GM10266 (cell line): Measurements from ENCODE around the gene CXCL13.

ENCODE experiments used
- DNase-seq: peaks from one replicate; pipeline ENCODE4 v3.0.0; 2012; ENCODE audit errors: extremely low spot score
- TF ChIP-seq, protein P1 (sequence below): IDR thresholded peaks from 2 replicates; pipeline ENCODE4 v1.5.1; 2012; ENCODE audit warnings: mild to moderate bottlenecking, low read depth; ENCODE audit not compliant: control insufficient read depth, insufficient read depth; ENCODE audit errors: missing control alignments

CXCL13 gene

DNA sequence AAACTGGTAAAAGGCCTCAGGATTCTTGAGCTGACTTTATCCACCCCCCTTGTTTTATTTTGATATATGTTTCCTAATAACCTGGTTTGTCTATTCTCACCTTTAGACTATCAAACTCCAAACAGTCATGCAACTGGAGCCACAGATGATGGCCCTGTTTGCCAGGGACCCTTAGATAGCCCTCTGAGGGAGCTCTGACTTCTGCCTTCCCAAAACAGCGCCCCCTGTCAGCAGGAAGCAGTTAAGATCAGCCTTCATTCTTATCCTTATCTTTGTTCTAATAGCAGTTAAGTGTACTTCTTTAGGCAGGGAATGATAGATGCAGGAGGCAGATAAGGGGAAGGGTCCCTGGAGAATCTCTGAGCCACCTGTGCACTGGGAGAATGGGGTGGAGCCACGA is 27.5 kb upstream of the CXCL13 start:
- DNase-seq: no peak
- TF ChIP-seq, protein P1, sequence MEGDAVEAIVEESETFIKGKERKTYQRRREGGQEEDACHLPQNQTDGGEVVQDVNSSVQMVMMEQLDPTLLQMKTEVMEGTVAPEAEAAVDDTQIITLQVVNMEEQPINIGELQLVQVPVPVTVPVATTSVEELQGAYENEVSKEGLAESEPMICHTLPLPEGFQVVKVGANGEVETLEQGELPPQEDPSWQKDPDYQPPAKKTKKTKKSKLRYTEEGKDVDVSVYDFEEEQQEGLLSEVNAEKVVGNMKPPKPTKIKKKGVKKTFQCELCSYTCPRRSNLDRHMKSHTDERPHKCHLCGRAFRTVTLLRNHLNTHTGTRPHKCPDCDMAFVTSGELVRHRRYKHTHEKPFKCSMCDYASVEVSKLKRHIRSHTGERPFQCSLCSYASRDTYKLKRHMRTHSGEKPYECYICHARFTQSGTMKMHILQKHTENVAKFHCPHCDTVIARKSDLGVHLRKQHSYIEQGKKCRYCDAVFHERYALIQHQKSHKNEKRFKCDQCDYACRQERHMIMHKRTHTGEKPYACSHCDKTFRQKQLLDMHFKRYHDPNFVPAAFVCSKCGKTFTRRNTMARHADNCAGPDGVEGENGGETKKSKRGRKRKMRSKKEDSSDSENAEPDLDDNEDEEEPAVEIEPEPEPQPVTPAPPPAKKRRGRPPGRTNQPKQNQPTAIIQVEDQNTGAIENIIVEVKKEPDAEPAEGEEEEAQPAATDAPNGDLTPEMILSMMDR: peak; percentile 5

DNA sequence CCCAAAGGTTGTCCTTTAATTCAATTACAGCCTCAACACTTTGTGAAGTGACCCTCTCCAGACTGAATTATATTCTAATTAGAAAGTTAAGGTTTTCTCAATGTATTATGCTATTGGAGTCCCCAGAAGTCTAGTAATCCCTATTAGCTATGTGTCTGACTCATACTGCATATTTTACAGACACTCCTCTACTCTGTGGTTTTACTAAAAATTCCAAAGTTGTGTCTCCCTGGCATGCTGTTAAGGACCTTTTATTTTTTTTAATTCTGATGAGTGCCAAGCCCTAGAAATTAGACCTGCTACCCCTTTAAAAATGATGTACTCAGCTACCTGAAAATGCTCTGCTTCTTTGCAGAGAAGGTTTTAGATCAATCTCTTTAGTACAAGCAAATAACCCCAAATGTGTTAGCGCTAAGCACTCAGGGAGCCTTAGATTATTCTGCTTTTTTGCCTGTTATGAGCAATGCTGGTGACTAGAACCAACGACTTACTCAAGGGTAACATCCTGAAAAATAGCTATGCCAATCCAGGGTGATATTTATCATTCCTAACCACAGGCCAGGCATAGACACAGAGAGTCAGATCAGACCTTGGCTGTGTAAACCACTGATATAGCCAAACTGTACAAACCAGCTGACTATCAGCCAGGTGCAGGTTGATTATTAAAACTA is 26.1 kb upstream of the CXCL13 start:
- TF ChIP-seq, protein P1: no peak
- no peak for DNase-seq

DNA sequence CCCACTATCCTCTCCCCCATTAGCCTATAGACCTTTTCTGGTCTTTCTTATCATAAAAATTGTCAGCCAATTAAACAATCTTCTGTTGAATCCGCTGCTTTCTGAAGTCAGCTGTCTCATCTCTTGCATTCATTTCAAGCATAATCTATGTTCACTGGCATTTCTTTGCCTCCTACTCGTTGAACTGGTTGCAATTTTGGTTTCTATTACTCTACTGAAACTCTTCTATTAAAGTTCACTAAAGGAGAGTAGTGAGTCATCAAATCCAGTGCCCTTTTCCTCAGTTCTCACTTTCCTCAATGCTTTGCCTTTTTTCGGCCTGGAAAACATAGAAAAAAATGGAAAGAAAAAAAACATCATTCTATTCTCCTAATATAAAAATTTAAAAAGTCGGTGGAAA is 23.9 kb upstream of the CXCL13 start:
- TF ChIP-seq, protein P1: no peak
- no peak for DNase-seq

DNA sequence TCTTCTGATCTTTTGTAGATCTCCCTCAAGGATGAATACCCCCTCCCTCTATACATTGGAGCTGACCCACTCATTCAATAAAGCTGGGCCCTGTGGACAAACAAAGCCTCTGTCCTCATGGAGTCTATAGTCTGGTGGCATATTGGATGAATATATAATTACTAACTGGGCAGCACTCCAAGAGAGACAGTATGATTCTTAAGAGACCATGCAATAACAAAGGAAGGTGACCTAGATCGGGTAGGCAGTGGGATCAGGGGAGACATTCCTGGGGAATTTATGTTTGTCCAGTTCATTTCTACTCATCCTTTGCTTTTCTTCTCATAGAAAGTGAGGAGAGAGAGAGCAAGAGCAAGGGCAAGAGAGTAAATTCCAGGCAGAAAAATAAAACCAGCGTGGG is 23.5 kb upstream of the CXCL13 start:
- TF ChIP-seq, protein P1: no peak
- no peak for DNase-seq

DNA sequence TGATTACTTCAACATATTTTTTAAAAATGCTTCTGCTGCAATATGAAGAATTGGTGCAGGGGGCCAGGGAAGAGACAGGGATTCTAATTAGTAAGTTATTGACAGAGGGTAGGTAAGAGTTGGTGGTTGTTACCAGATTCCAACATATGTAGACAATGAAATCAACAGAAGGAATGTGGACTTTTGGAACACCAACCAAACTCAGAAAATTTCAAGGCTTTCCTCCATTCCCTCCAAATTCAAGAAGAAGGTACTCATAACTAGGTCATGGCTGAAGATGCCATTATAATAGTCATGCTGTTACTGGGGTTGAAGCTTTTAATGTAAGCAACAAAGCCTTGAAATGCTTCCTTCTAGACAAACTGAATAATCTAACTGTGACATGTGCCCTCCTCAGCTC is 22.9 kb upstream of the CXCL13 start:
- DNase-seq: no peak
- TF ChIP-seq, protein P1: no peak

DNA sequence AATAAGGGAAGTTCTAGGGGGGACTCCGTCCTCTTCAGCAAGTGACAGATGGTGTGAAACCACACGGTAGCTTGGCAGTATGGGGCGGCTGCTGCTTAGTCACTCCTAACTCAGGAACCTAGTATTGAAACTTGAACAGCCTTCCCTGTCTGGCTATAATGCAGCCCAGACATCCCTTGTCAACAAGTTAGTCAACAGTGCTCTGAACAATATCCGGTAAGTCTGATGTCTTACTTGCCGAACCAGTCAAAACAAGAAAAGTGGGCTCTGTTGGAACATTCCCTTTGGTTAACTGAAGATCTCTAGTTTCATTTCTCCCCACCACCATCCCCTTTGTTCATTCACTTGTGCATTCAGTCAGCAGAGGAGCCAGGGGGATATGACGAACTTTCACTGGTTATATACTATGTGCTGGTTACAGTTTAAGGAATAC is 18.7 kb upstream of the CXCL13 start:
- DNase-seq: peak; percentile 64
- TF ChIP-seq, protein P1: no peak

DNA sequence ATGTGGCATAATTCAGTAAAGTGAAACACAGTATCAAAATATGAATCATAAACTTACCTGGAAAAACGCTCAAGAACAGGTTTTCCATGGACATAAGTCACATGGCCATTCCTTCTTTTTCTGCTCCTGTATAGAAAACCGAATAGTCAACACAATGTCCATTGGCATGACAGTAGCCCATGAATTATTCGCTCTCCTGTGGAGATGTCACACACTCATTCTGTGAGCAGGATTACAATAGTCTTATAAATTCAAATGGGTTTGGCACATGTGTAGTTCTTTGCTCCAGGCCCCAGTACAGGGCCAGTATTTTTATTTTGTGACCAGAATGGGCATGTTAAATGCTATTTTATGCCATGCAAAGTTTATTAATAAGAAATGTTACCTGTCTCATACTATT is 15.1 kb upstream of the CXCL13 start:
- TF ChIP-seq, protein P1: no peak
- DNase-seq: no peak
